Non-pigmented ciliary epithelial cell (primary cell): Measurements from ENCODE around the gene C8B.

ENCODE experiments used
- DNase-seq: peaks from one replicate; pipeline ENCODE4 v3.0.0-alpha.2; 2010; ENCODE audit warnings: low read depth

C8B gene

GRCh38 chr1:56898005-56898373 is 67.8 kb downstream of the C8B start:
- no peak for DNase-seq

GRCh38 chr1:56897150-56898004 is 68.4 kb downstream of the C8B start:
- no peak for DNase-seq

- no peak for DNase-seq
These were observed 71.8 kb downstream of the C8B start for GRCh38 chr1:56894014-56894413.

- DNase-seq: no peak
These were observed 75.6 kb downstream of the C8B start for GRCh38 chr1:56890229-56890628.

GRCh38 chr1:56881417-56881816 is 84.4 kb downstream of the C8B start:
- DNase-seq: no peak

- DNase-seq: no peak
These were observed 85.0 kb downstream of the C8B start for GRCh38 chr1:56880774-56881173.
